ENCODE data around the gene NUDT4B.
"Not testable (repeated sequence)": the region's sequence is repeated elsewhere in the genome, so short reads cannot be mapped to it uniquely, and the experiment has no call there.

The NUDT4B gene

GRCh38 chr1:148748563-148749334 lies at the start of gene NUDT4B:
TSS of gene NUDT4B (plus strand) at chr1:148748774. CDS start at chr1:148748953, 179 bp downstream.
- DNase-seq (ENCODE audit: low read depth in 2 of 2) = not testable (repeated sequence)

DNA sequence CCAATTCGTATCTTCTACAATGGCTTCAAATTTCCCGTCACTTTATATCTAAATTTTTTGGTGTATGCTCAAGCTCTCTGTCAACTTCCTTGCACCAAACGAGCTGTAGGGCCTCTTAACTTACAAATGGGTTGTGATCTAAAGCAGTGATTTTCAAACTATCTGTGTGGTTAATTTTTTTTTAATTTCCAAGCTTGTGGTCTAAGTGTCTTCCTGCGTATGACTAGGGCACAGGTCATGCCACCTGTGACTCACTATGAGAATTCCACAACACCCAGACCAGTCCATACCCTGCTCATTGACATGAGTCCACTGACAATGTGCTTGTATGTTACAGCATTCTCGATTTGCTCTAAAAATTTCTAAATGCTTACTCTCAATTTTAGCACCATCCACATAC lies 49.2 kb upstream of the NUDT4B start:
- DNase-seq (ENCODE audit: low read depth in 2 of 2) = not testable (repeated sequence)

DNA sequence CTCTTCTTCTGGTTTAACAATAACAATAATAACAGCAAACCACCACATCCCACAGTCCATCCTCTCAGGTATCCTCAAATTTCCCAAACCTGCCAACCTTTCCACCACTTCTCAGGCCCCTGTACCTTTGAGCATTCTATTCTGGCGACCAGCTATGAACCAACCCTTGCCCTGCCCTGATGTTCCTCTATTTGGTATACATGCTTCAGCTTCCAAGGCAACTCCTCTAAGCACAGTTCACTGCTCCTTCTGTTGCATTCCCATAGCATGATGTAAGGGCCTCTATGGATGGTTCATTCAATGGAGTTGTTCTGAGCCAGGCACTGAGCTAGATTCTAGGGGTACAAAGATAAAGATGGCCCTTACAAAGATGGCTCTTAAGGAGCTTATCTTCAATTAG lies 46.3 kb upstream of the NUDT4B start:
- not testable (repeated sequence) for DNase-seq (ENCODE audit: low read depth in 2 of 2)

DNA sequence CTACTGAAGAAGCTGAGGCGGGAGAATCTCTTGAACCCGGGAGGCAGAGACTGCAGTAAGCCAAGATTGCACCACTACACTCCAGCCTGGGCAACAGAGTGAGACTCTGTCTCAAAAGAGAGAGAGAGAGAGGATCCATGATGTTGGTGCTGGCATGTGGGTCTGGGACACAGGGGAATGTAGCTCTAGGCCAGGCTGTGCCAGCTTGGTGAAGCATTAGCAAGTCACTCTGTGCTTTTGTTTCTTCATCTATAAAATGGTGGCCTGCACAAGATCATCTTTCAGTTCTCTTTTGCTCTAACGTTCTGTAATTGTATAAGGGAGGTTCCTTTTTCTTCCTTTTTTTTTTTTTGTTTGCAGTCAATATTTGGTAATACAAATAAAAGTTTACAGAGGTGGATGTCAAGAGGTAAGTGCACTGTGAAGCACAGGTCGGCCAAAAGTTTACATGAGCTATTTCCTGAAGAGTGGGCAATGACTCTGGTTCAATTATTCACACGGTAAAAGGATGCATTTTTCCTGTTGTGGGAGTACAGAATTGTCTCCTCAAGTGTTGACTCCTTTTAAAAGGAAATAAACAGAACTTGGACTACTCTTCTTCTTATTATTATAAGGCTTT lies 44.5 kb upstream of the NUDT4B start:
- not testable (repeated sequence) for DNase-seq (ENCODE audit: low read depth in 2 of 2)

DNA sequence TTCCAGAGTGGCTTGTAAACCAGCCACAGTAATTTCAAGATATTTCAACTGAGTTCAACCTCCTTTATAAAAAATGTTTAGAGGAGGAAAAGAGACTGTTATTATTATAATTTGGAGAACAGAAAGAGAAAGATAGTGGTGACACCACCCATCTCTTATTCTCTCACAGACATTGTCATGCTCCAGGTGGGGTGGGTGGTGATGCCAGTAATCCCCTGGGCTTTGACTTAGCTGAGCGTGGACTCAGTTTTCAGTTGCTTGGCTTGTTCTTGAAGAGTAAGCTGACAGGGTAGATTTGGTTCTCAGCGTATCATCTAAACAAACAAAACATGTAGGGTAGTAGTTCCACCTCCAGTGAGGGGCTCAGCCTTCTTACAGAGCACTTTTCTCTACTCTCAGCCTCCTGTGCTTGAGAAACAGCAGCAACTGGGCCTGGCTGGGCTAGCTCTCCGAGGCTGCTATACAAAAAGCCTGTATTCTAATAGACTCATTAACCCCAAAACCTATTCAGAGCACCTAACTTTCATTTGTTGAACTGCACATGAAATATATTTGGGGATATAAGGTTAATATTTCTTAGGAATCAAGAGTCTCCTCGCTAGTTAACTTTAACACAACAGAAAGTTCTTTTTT lies 43.1 kb upstream of the NUDT4B start:
- DNase-seq (ENCODE audit: low read depth in 2 of 2) = not testable (repeated sequence)

- DNase-seq (ENCODE audit: low read depth in 2 of 2) = not testable (repeated sequence)
These were observed 39.7 kb upstream of the NUDT4B start for GRCh38 chr1:148708779-148709333.

DNA sequence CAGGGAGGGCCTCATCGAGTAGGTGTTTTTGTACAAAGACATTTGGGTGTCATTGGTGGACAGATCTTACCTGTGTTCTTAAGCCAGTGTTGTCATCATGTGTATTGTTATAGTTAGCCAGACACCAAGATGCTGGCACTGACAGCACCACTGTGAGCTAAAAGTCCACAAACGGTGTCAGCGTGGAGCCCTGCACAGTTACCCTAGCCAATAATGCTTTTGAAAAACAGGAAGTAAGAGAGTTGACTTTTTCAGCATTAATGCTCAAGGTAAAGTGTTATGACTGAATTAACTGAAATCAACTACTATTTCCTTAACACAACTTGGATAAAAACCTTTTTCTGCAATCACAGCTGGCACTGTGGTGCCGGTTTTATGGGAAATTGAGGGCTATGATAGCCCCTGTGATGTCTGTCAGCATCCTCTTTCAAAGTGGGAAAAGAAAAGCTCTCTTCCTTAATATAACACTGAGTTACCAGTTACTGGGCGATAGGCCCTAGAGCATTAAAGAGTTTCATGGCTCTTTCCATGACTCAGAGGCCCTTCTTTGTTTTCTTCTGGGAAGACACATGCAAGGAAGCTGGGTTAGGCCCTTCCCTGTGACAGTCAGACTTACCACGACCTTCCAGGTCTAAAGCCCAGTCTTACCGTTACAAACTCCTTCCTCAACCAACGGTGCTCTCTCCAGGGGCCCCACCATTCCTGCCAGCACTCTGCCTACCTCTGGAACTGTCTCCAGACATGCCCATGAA lies 37.6 kb upstream of the NUDT4B start:
- DNase-seq (ENCODE audit: low read depth in 2 of 2) = not testable (repeated sequence)

- not testable (repeated sequence) for DNase-seq (ENCODE audit: low read depth in 2 of 2)
These were observed 36.2 kb upstream of the NUDT4B start for GRCh38 chr1:148712353-148712752.

GRCh38 chr1:148715518-148715917 lies 33.1 kb upstream of the NUDT4B start:
- DNase-seq (ENCODE audit: low read depth in 2 of 2) = not testable (repeated sequence)

- not testable (repeated sequence) for DNase-seq (ENCODE audit: low read depth in 2 of 2)
These were observed 31.5 kb upstream of the NUDT4B start for GRCh38 chr1:148716966-148717520.

GRCh38 chr1:148720918-148721317 lies 27.7 kb upstream of the NUDT4B start:
- not testable (repeated sequence) for DNase-seq (ENCODE audit: low read depth in 2 of 2)

DNA sequence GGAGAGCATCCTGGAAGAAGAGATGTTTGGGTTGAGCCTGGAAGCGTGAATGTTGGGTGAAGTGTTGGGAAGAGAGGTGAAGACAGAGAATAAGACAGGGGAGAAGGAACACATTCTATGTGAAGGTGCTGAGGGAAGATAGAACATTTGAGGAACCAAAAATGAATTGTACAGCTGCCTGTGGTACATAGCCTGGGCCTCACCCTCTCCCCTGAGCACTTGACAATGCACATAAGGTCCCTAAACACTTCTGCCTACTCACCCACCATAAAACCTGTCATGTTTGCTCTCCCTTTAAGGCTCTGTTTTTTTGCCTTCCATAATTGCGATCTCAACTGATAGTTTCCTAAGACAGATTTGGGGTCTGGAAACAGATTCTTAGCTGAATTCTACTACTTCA lies 25.8 kb upstream of the NUDT4B start:
- DNase-seq (ENCODE audit: low read depth in 2 of 2) = not testable (repeated sequence)

DNA sequence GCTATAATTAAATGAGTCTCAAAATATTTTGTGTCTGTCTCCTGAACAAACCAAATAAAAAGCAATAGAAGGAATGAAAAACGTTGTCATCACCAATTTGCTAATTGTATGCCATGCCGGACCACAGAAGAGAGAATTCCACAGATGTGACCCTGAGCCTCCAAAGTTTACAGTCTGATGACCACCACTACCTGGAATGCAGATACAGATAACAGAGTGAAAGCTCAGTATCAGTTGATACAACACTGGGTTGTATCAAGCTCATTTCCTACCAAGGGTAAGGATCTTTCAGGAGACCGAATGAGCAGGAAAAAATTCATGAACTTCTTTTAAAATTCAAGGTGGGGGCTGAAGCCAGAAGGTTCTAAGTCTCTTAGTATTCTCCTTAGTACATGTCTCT lies 25.1 kb upstream of the NUDT4B start:
- not testable (repeated sequence) for DNase-seq (ENCODE audit: low read depth in 2 of 2)

DNA sequence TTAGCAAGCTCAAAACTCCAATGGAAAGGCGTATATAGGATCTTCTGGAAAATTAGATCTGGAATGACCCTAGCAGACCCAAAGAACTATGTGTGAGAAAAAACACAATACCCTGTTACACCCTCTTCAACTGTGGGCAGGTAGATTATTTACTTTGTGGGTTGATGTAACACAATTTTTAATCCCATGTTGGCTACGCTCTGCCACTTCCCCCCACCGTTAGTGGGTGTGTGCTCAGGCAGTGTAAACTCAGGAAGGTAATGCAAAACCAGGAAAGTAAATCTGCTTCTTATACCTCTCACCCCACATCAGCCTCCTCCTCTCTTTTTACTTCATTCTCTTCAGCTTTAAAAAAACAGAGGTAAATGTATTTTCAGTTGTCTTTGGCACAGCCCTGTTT lies 23.7 kb upstream of the NUDT4B start:
- not testable (repeated sequence) for DNase-seq (ENCODE audit: low read depth in 2 of 2)

DNA sequence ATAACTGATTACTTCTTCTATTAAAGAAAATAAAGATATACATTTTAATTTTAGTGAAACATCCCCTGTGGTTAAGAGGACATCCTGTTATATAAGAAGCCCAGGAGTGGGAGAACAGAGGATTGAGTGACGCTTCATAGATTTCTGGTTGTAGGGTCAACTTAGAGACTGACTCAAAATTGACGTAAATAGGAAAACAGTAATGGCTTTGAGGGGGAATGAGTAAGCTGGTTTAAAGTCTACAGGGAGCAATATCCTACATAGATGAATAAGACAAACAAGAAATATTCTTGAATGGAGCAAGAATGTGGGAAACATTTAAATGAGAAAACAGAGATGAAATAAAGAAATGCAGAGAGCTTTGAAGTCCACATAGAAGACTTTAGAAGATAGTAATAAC lies 20.7 kb upstream of the NUDT4B start:
- not testable (repeated sequence) for DNase-seq (ENCODE audit: low read depth in 2 of 2)

- not testable (repeated sequence) for DNase-seq (ENCODE audit: low read depth in 2 of 2)
These were observed 19.4 kb upstream of the NUDT4B start for GRCh38 chr1:148729128-148729527.

DNA sequence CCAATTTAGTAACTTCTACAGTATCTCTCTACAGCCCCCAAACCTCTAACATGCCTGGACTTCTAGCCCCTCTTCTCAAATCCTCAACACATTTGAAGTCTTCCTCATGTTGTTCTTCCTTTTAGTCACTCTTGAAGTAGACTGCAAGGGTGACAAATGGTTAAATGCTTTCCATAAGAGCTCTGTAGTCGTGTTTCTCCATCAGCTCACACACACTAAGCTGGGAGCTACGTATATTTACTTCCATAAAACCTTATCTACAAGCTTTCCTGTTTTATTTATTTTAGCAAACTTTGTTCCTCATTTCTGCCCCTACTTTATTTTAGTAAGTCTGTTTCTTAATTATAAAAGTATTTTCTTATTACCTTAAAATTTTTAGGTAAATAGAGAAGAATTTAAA lies 19.0 kb upstream of the NUDT4B start:
- DNase-seq (ENCODE audit: low read depth in 2 of 2) = not testable (repeated sequence)

- not testable (repeated sequence) for DNase-seq (ENCODE audit: low read depth in 2 of 2)
These were observed 16.3 kb upstream of the NUDT4B start for GRCh38 chr1:148732277-148732676.

- DNase-seq (ENCODE audit: low read depth in 2 of 2) = not testable (repeated sequence)
These were observed 14.8 kb upstream of the NUDT4B start for GRCh38 chr1:148733585-148734310.

GRCh38 chr1:148734311-148734662 lies 14.3 kb upstream of the NUDT4B start:
- DNase-seq (ENCODE audit: low read depth in 2 of 2) = not testable (repeated sequence)

GRCh38 chr1:148735538-148735937 lies 13.0 kb upstream of the NUDT4B start:
- DNase-seq (ENCODE audit: low read depth in 2 of 2) = not testable (repeated sequence)
